Kidney epithelial cell (primary cell): ENCODE data around the gene KNOP1. TPM values are rescaled to one million over a fixed set of nuclear protein-coding genes. Genes with fewer than 3 reads are reported as not detected.
"Not testable (repeated sequence)": the region's sequence is repeated elsewhere in the genome, so short reads cannot be mapped to it uniquely, and the experiment has no call there.

ENCODE experiments used
- DNase-seq: peaks from one replicate; pipeline ENCODE4 v3.0.0-alpha.2; 2010; ENCODE audit warnings: low read depth
- H3K27me3 ChIP-seq: 2 replicates; pipeline ENCODE4 v1.6.0; 2011; ENCODE audit warnings: low read length; ENCODE audit not compliant: control insufficient read depth, insufficient read depth
- H3K36me3 ChIP-seq: 2 replicates; pipeline ENCODE4 v1.5.1; 2011; ENCODE audit warnings: low read length; ENCODE audit not compliant: control insufficient read depth, insufficient read depth
- H3K4me3 ChIP-seq: 2 replicates; pipeline ENCODE4 v1.5.1; 2011; ENCODE audit warnings: low read depth, mild to moderate bottlenecking, control low read depth, low read length
- total RNA-seq: library from RNA; depleted of rRNA; stranded (reverse); fragments of >200 nt; gene quantifications from 2 replicates; pipeline ENCODE4 v1.2.3, GENCODE V29; 2015
- TF ChIP-seq, protein P1 (sequence below): IDR thresholded peaks from 2 replicates; pipeline ENCODE4 v1.5.1; 2011; ENCODE audit warnings: mild to moderate bottlenecking, moderate library complexity, low read length, control low read depth, inconsistent platforms; ENCODE audit not compliant: insufficient read depth, poor library complexity, severe bottlenecking

KNOP1 gene
- total RNA-seq, 1 donor from 2014 or later = 32.8 TPM

GRCh38 chr16:19718624-19718965 is 568 bp upstream of the KNOP1 start:
- Histone ChIP-seq H3K27me3 (no peaks in the 10 kb centered on the region), H3K4me3 (peak overlapping the region; percentile 99), H3K36me3 (peaks cover 2% of the 10 kb centered on the region)
- TF ChIP-seq, protein P1, sequence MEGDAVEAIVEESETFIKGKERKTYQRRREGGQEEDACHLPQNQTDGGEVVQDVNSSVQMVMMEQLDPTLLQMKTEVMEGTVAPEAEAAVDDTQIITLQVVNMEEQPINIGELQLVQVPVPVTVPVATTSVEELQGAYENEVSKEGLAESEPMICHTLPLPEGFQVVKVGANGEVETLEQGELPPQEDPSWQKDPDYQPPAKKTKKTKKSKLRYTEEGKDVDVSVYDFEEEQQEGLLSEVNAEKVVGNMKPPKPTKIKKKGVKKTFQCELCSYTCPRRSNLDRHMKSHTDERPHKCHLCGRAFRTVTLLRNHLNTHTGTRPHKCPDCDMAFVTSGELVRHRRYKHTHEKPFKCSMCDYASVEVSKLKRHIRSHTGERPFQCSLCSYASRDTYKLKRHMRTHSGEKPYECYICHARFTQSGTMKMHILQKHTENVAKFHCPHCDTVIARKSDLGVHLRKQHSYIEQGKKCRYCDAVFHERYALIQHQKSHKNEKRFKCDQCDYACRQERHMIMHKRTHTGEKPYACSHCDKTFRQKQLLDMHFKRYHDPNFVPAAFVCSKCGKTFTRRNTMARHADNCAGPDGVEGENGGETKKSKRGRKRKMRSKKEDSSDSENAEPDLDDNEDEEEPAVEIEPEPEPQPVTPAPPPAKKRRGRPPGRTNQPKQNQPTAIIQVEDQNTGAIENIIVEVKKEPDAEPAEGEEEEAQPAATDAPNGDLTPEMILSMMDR = no peak
- no peak for DNase-seq

- H3K4me3 ChIP-seq = peak overlapping the region; percentile 99
- H3K27me3 ChIP-seq = no peaks in the 10 kb centered on the region
- DNase-seq = no peak
- peaks cover 2% of the 10 kb centered on the region for H3K36me3 ChIP-seq
- TF ChIP-seq, protein P1 = no peak
Measured at GRCh38 chr16:19717314-19717713, 713 bp downstream of the KNOP1 start.

DNA sequence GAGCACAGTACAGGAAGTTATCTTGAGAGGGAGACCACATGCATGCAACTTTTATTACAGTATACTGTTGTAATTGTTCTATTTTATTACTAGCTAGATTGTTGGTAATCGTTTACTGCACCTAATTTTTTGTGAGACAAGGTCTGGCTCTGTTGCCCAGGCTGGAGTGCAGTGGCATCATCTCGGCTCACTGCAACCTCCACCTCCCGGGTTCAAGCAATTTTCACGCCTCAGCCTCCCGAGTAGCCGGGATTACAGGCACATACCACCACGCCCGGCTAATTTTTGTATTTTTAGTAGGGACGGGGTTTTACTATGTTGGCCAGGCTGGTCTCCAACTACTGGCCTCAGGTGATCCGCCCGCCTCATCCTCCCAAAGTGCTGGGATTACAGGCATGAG is 1.3 kb downstream of the KNOP1 start:
- not testable (repeated sequence) for DNase-seq, H3K36me3 ChIP-seq, H3K27me3 ChIP-seq
- H3K4me3 ChIP-seq = peak overlapping the region; percentile 99

GRCh38 chr16:19716183-19716582 is 1.8 kb downstream of the KNOP1 start:
- Histone ChIP-seq H3K27me3 (no peaks in the 10 kb centered on the region), H3K4me3 (no peak overlapping the region), H3K36me3 (peaks cover 2% of the 10 kb centered on the region)
- DNase-seq = no peak
- TF ChIP-seq, protein P1 = no peak

DNA sequence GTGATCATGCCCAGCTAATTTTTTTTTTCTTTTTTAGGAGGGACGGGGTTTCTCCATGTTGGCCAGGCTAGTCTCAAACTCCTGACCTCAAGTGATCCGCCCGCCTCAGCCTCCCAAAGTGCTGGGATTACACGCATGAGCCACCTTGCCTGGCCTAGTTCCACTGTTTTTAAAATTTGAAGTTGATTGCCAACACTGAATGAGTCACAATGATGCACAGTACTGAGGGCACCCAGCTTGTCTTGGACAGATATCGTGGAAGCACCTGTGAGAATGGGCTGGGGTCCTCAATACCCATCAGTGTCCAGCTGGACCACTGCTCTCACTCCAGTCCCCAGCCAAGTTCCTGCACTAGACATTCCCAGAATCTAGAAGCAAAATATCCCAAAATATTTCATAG is 2.5 kb downstream of the KNOP1 start:
- TF ChIP-seq, protein P1 = no peak
- DNase-seq = no peak
- Histone ChIP-seq H3K27me3 (no peaks in the 10 kb centered on the region), H3K36me3 (peaks cover 2% of the 10 kb centered on the region), H3K4me3 (no peak overlapping the region)

GRCh38 chr16:19713697-19714096 is 4.3 kb downstream of the KNOP1 start:
- Histone ChIP-seq H3K36me3 (peaks cover 2% of the 10 kb centered on the region), H3K4me3 (no peak overlapping the region), H3K27me3 (no peaks in the 10 kb centered on the region)
- TF ChIP-seq, protein P1 = no peak
- no peak for DNase-seq
